ENCODE results near the gene CLEC17A. TPM values are rescaled to one million over a fixed set of nuclear protein-coding genes. Genes with fewer than 3 reads are reported as not detected.
"Not testable (repeated sequence)": the region's sequence is repeated elsewhere in the genome, so short reads cannot be mapped to it uniquely, and the experiment has no call there.

The CLEC17A gene
- not detected for total RNA-seq
- long read RNA-seq: 0 reads

- DNase-seq (ENCODE audit: missing footprints) (no peak), ATAC-seq (no peak)
- intact Hi-C loops (cut with DNase I): no loop called here
Observed at GRCh38 chr19:14582894-14583340, at the start of gene CLEC17A. CLEC17A (plus strand) TSS chr19:14583084; CDS start chr19:14583161, 77 bp downstream.

GRCh38 chr19:14533450-14533849, 49.4 kb upstream of the CLEC17A start:
- ATAC-seq (no peak), DNase-seq (ENCODE audit: missing footprints) (no peak)
- intact Hi-C loops (cut with DNase I): no loop called here

GRCh38 chr19:14536926-14537692, 45.8 kb upstream of the CLEC17A start:
- ATAC-seq (peak; percentile 72), DNase-seq (ENCODE audit: missing footprints) (peak; percentile 81)
- intact Hi-C loops (cut with DNase I): no loop called here

- DNase-seq (ENCODE audit: missing footprints) (no peak), ATAC-seq (no peak)
- intact Hi-C loops (cut with DNase I): no loop called here
Observed at GRCh38 chr19:14540741-14541525, 42.0 kb upstream of the CLEC17A start.

- DNase-seq (ENCODE audit: missing footprints); intact Hi-C loops (cut with DNase I); ATAC-seq: not testable (repeated sequence)
Observed at GRCh38 chr19:14541979-14542378, 40.9 kb upstream of the CLEC17A start.

- ATAC-seq: peak; percentile 24
- intact Hi-C loops (cut with DNase I): no loop called here
- DNase-seq (ENCODE audit: missing footprints): no peak
Observed at GRCh38 chr19:14542711-14543328, 40.1 kb upstream of the CLEC17A start.

GRCh38 chr19:14544047-14544446, 38.8 kb upstream of the CLEC17A start:
- DNase-seq (ENCODE audit: missing footprints) (no peak), ATAC-seq (no peak)
- intact Hi-C loops (cut with DNase I): no loop called here

- ATAC-seq: peak; percentile 84
- intact Hi-C loops (cut with DNase I): no loop called here
- DNase-seq (ENCODE audit: missing footprints): peak; percentile 84
Observed at GRCh38 chr19:14544977-14545715, 37.7 kb upstream of the CLEC17A start.

- no peak for ATAC-seq
- DNase-seq (ENCODE audit: missing footprints): peak; percentile 15
- intact Hi-C loops (cut with DNase I): no loop called here
Observed at GRCh38 chr19:14545716-14546082, 37.2 kb upstream of the CLEC17A start.

- intact Hi-C loops (cut with DNase I): no loop called here
- DNase-seq (ENCODE audit: missing footprints): peak; percentile 50
- ATAC-seq: no peak
Observed at GRCh38 chr19:14550201-14550754, 32.6 kb upstream of the CLEC17A start.

GRCh38 chr19:14551134-14552005, 31.5 kb upstream of the CLEC17A start:
- peak; percentile 75 for DNase-seq (ENCODE audit: missing footprints)
- intact Hi-C loops (cut with DNase I): not testable (repeated sequence)
- peak; percentile 74 for ATAC-seq

GRCh38 chr19:14552006-14552360, 30.9 kb upstream of the CLEC17A start:
- peak; percentile 41 for DNase-seq (ENCODE audit: missing footprints)
- intact Hi-C loops (cut with DNase I); ATAC-seq: not testable (repeated sequence)

GRCh38 chr19:14553042-14553938, 29.6 kb upstream of the CLEC17A start:
- DNase-seq (ENCODE audit: missing footprints) (peak; percentile 49), ATAC-seq (no peak)
- intact Hi-C loops (cut with DNase I): no loop called here

GRCh38 chr19:14553939-14554243, 29.0 kb upstream of the CLEC17A start:
- intact Hi-C loops (cut with DNase I): no loop called here
- ATAC-seq: no peak

GRCh38 chr19:14554382-14554812, 28.5 kb upstream of the CLEC17A start:
- intact Hi-C loops (cut with DNase I): no loop called here
- DNase-seq (ENCODE audit: missing footprints) (peak; percentile 18), ATAC-seq (no peak)

More at GRCh38 chr19:14553939-14554243, 29.0 kb upstream of the CLEC17A start:
- DNase-seq (ENCODE audit: missing footprints): peak; percentile 11

- ATAC-seq (no peak), DNase-seq (ENCODE audit: missing footprints) (peak; percentile 18)
- intact Hi-C loops (cut with DNase I): no loop called here
Observed at GRCh38 chr19:14555918-14556661, 26.8 kb upstream of the CLEC17A start.

Data from Right ventricle myocardium inferior (tissue), 1 donor.